K562 (cell line): ENCODE results near the gene ANKRD34A. TPM values are rescaled to one million over a fixed set of nuclear protein-coding genes. Genes with fewer than 3 reads are reported as not detected.
A peak's percentile ranks its signal among the peaks of the same experiment; 100 is the strongest.

Experiments used
- ATAC-seq: fragments of 200-7000 bp; cut with Tn5 transposase; 3 replicates; pipeline ENCODE4 v1.9.1; 2020; ENCODE audit warnings: moderate library complexity
- BruUV-seq: library from RNA; stranded (reverse); fragments of 400-500 nt; replicated peaks from 2 replicates; lab custom pipeline; 2021; lab: Mats Ljungman, UMichigan
- CTCF ChIA-PET: fragments of 300-600 bp; formaldehyde crosslinking; extraction: SDS; loops from one replicate; lab custom pipeline; 2021; ENCODE audit warnings: low intra/inter-chr PET ratio; lab: Yijun Ruan, JAX
- POLR2A ChIA-PET: fragments of 300-600, 350-650 bp; sonication (Branson Sonifier 250); formaldehyde crosslinking; extraction: SDS; loops from one replicate; lab custom pipeline; 2021; ENCODE audit warnings: antibody characterized with exemption, inconsistent platforms; lab: Yijun Ruan, JAX
- DNase-seq, 4 experiments: peaks; one replicate each; pipeline versions ENCODE4 v3.0.0 to v3.0.0-alpha.2; 2011 to 2018; ENCODE audit warnings: low spot score in 3 of 4, mixed read lengths in 3 of 4; ENCODE audit errors: extremely low read depth in 1 of 4
- FAIRE-seq: peaks from 2 replicates; lab custom pipeline; 2011; peaks lifted over from hg19 to GRCh38; lab: Jason Lieb, UNC
- H2AFZ ChIP-seq: 2 replicates; pipeline ENCODE4 v1.6.0; 2011; ENCODE audit warnings: low read depth, low read length, control low read depth, inconsistent platforms
- H3K27ac ChIP-seq: fragments of 200-600 bp; 3 replicates; pipeline ENCODE4 v1.8.0; 2011; ENCODE audit warnings: low read depth, mild to moderate bottlenecking, control low read depth, inconsistent platforms, low read length, moderate library complexity, mixed read lengths; ENCODE audit errors: extremely low read depth
- H3K27me3 ChIP-seq, 2 experiments: fragments of 300-600 bp in 1 of 2; 2 replicates in 1 of 2; 3 replicates in 1 of 2; pipeline versions ENCODE4 v1.6.0 to v1.8.0; 2011; ENCODE audit warnings: inconsistent platforms in 2 of 2, low read length in 2 of 2, mild to moderate bottlenecking in 1 of 2, mixed read lengths in 1 of 2, moderate library complexity in 1 of 2; ENCODE audit not compliant: control insufficient read depth in 2 of 2, insufficient read depth in 2 of 2
- H3K36me3 ChIP-seq: fragments of 300-600 bp; 3 replicates; pipeline ENCODE4 v1.8.0; 2011; ENCODE audit warnings: mild to moderate bottlenecking, low read length, inconsistent platforms; ENCODE audit not compliant: control insufficient read depth, insufficient read depth
- H3K4me1 ChIP-seq, 2 experiments: fragments of 200-600 bp in 1 of 2; replicated peaks in 1 of 2; 2 replicates in 1 of 2; 3 replicates in 1 of 2; pipeline versions ENCODE4 v1.5.1 to v1.8.0; 2011; ENCODE audit warnings: inconsistent platforms in 2 of 2, low read length in 2 of 2, mild to moderate bottlenecking in 1 of 2, mixed read lengths in 1 of 2, moderate library complexity in 1 of 2; ENCODE audit not compliant: control insufficient read depth in 2 of 2, insufficient read depth in 2 of 2
- H3K4me2 ChIP-seq: 2 replicates; pipeline ENCODE4 v1.6.1; 2011; ENCODE audit warnings: low read length, control low read depth, inconsistent platforms, mixed read lengths; ENCODE audit not compliant: insufficient read depth
- H3K4me3 ChIP-seq: fragments of 200-600 bp; sonication (generic), shearing (Covaris generic); 2 replicates; pipeline ENCODE4 v1.5.1; 2016; ENCODE audit warnings: control low read depth, inconsistent platforms
- H3K79me2 ChIP-seq: fragments of 200-600 bp; 3 replicates; pipeline ENCODE4 v1.8.0; 2011; ENCODE audit warnings: low read length, inconsistent platforms; ENCODE audit not compliant: control insufficient read depth, insufficient read depth
- H3K9ac ChIP-seq, 2 experiments: 2 replicates each; pipeline versions ENCODE4 v1.6.0 to v1.6.1; 2011; ENCODE audit warnings: low read depth in 2 of 2, low read length in 2 of 2, control low read depth in 1 of 2, inconsistent platforms in 1 of 2, mild to moderate bottlenecking in 1 of 2, mixed read lengths in 1 of 2; ENCODE audit not compliant: insufficient read depth in 1 of 2
- H3K9me1 ChIP-seq: one replicate; pipeline ENCODE4 v1.6.0; 2011; ENCODE audit warnings: inconsistent platforms, mild to moderate bottlenecking, low read length, moderate library complexity; ENCODE audit not compliant: control insufficient read depth, insufficient read depth
- H3K9me3 ChIP-seq: replicated peaks from 2 replicates; pipeline ENCODE4 v1.5.1; 2011; ENCODE audit warnings: low read depth, low read length, inconsistent platforms; ENCODE audit not compliant: control insufficient read depth, insufficient read depth
- H4K20me1 ChIP-seq: replicated peaks from 2 replicates; pipeline ENCODE4 v1.6.1; 2011; ENCODE audit warnings: low read length, inconsistent platforms, mixed read lengths; ENCODE audit not compliant: control insufficient read depth, insufficient read depth
- ATF4 ChIP-seq: fragments of 450-650 bp; formaldehyde crosslinking; IDR thresholded peaks from 2 replicates; pipeline ENCODE4 v1.4.0; 2022; ENCODE audit warnings: mild to moderate bottlenecking, moderate library complexity
- BCLAF1 ChIP-seq, 2 experiments: fragments of 450-650 bp in 1 of 2; IDR thresholded peaks; 2 replicates each; pipeline ENCODE4 v1.6.1; 2011 to 2017; ENCODE audit warnings: low read depth in 2 of 2, antibody characterized with exemption in 1 of 2, borderline replicate concordance in 1 of 2, low read length in 1 of 2, mild to moderate bottlenecking in 1 of 2, mixed read lengths in 1 of 2; ENCODE audit not compliant: control insufficient read depth in 1 of 2
- CBX3 ChIP-seq, 2 experiments: IDR thresholded peaks; 1 replicate in 1 of 2; 2 replicates in 1 of 2; pipeline ENCODE4 v1.6.1; 2012; ENCODE audit warnings: inconsistent platforms in 2 of 2, low read length in 2 of 2, borderline replicate concordance in 1 of 2, control low read depth in 1 of 2
- CCNT2 ChIP-seq: IDR thresholded peaks from 2 replicates; pipeline ENCODE4 v1.6.1; 2011; ENCODE audit warnings: borderline replicate concordance, low read depth, mild to moderate bottlenecking, moderate library complexity, mixed read lengths, low read length; ENCODE audit not compliant: insufficient read length; ENCODE audit errors: extremely low read depth
- HMG20B ChIP-seq: fragments of 250-450 bp; sonication (Bioruptor Pico); IDR thresholded peaks from 2 replicates; pipeline ENCODE4 v1.5.0; 2021; ENCODE audit warnings: mild to moderate bottlenecking
- ILF3 ChIP-seq: fragments of 450-650 bp; IDR thresholded peaks from 2 replicates; pipeline ENCODE4 v1.6.1; 2018; ENCODE audit warnings: antibody characterized with exemption, mild to moderate bottlenecking, moderate library complexity, borderline replicate concordance
- NFE2 ChIP-seq: IDR thresholded peaks from 2 replicates; pipeline ENCODE4 v1.6.1; 2014; ENCODE audit warnings: antibody characterized with exemption, low read depth
- NR1H2 ChIP-seq: sonication (generic); formaldehyde crosslinking; IDR thresholded peaks from 2 replicates; pipeline ENCODE4 v1.4.0; 2020; ENCODE audit warnings: mild to moderate bottlenecking, missing genetic modification reagents
- RAD21 ChIP-seq, 2 experiments: fragments of 250-450 bp in 1 of 2; fragments of 450-650 bp in 1 of 2; sonication (Bioruptor Pico) in 1 of 2; formaldehyde crosslinking in 1 of 2; IDR thresholded peaks in 1 of 2; conservative IDR thresholded peaks in 1 of 2; 2 replicates each; pipeline versions ENCODE4 v1.4.0 to v1.8.0; 2020 to 2022; ENCODE audit warnings: mild to moderate bottlenecking in 2 of 2, moderate library complexity in 1 of 2
- TAL1 ChIP-seq: fragments of 450-650 bp; IDR thresholded peaks from 2 replicates; pipeline ENCODE4 v1.6.1; 2016; ENCODE audit warnings: mild to moderate bottlenecking
- ZNF3 ChIP-seq: fragments of 250-450 bp; sonication (Bioruptor Pico); IDR thresholded peaks from 2 replicates; pipeline ENCODE4 v1.5.0; 2021; ENCODE audit warnings: mild to moderate bottlenecking, moderate library complexity
- whole genome bisulfite sequencing: fragments of 100-300 bp; shearing (Covaris generic); methylation state at CpG from one replicate; pipeline ENCODE4 v1.1.6; 2016; ENCODE audit warnings: low coverage, mixed read lengths; ENCODE audit not compliant: insufficient coverage; ENCODE audit errors: missing lambda C conversion rate; 5-methylcytosine and 5-hydroxymethylcytosine counted together
- in situ Hi-C: fragments of 300-500 bp; cut with MboI; formaldehyde crosslinking; loops from 4 replicates; pipeline ENCODE4 v1.15.0; 2018; ENCODE audit warnings: inconsistent platforms, mixed read lengths
- intact Hi-C: fragments of 100-400 bp; cut with micrococcal nuclease; formaldehyde crosslinking; loops from 2 replicates; pipeline ENCODE4 v1.14.2; 2022
- polyA plus RNA-seq, 8 experiments: library from polyadenylated mRNA; depleted of rRNA in 4 of 8; stranded (reverse) in 5 of 8; unstranded in 3 of 8; fragments of >200 nt; fragmentation: Nextera tagmentation in 2 of 8; fragmentation: Illumina TruSeq in 1 of 8; extraction: Ambion mirVana in 2 of 8; extraction: Trizol in 1 of 8; gene quantifications; 2 replicates each; pipeline versions ENCODE4 v1.2.1 to v1.2.3, GENCODE V29; 2011 to 2014; ENCODE audit warnings: inconsistent platforms in 1 of 8, missing spikeins in 1 of 8
- total RNA-seq, 7 experiments: library from RNA; depleted of rRNA in 6 of 7; stranded (reverse); fragments of >200 nt in 6 of 7; fragmentation: Illumina TruSeq in 2 of 7; extraction: Trizol in 2 of 7; gene quantifications; 2 replicates each; pipeline versions ENCODE4 v1.2.1 to v1.2.3, GENCODE V29; 2011 to 2021; ENCODE audit warnings: low replicate concordance in 1 of 7
- TF ChIP-seq, protein P1 (sequence below), 2 experiments: fragments of 450-650 bp; IDR thresholded peaks; 2 replicates each; pipeline ENCODE4 v1.6.1; 2016

Gene ANKRD34A
- total and polyA plus RNA-seq, 9 of the 15 experiments (the other 6 are each of a cell fraction or from before 2014, with no cell fraction given): 0.06 to 1.6 (median 0.43) TPM

DNA sequence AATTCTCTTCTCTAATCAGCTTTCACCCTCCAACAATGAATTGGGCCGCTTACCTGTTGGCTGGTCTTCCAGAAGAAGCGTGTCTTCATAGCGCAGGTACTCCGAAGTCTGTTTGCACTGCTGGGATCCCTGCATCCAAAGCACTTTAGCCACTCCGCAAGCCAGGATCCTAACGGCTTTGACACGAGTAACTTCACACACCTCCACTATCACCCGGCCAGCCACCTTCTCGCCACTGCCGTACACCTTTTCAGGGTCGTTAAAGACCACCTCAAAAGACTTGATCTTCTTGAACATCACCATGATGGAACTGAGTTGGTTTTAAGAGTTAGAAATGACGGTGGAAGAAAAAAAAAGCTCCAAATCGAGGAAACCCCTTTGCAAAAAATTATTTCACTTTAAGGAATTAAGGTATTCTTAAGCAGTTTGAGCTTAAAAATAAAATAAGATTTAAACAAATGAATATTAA, 31.6 kb upstream of the ANKRD34A start (continued):
- 0 out of 2 replicates have a peak, but pooled peaks have one; percentile 71 for TF ChIP-seq HMG20B

DNA sequence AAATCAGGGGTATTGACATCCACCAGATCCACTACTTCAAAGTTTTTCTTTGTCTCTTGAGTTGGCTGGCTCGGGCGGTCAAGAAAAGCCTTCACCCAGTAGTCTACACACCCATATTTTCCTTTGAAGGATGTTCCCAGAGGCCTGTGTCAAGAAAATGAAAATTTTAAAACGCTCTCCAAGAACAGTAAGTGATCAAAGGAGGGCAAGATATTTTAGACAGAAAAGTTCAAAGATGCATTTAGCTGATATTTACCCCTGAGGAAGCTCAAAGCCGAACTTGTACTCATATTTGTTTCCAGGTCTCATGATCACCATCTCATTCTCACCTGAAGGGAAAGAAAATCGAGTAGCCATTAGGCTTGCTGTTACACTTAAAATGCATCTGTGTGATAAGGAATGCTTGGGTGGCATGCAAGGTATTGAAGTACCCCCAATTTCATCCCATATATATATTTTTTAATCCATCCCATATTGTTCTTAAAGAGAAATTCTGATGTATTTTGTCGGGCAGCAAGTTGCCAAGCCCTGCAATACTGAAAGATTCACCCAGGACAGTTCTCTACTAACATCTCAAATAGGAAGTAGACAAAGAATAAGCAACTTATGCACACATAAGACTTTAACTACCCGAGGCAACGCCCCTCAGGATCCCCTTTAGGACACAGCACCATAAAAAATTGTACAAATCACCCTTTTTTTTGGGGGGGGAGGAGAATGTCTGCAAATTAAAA, 30.9 kb upstream of the ANKRD34A start:
- H3K36me3 ChIP-seq: peaks cover 44% of the 10 kb centered on the region
- in situ Hi-C loops: no loop called here
- H3K9ac ChIP-seq: peak overlapping the region; percentile 94 to 100
- H3K9me3 ChIP-seq: no peaks in the 10 kb centered on the region
- H3K79me2 ChIP-seq: peaks cover 71% of the 10 kb centered on the region
- H3K4me3 ChIP-seq: peak overlapping the region; percentile 85
- H3K27ac ChIP-seq: peak overlapping the region; percentile 99
- H3K4me1 ChIP-seq: peaks cover 14 to 31% of the 10 kb centered on the region in 2 experiments; a peak in 3 of 5 replicates
- TSS peak; percentile 42 for BruUV-seq
- H3K4me2 ChIP-seq: peak overlapping the region; percentile 97
- no peak for ATAC-seq
- H3K27me3 ChIP-seq: no peaks in the 10 kb centered on the region
- WGBS: 0% methylated on average over 8 of the region's 8 CpGs
- no peak for FAIRE-seq
- no peak overlapping the region for H2AFZ ChIP-seq
- DNase-seq: peak in 2 of 4 experiments; percentile 38 to 41
- CTCF ChIA-PET: no interaction called here
- intact Hi-C loops: no loop called here
- POLR2A ChIA-PET: interaction anchor here (1.0 to 14.0 kb wide), 6 partner anchors 11 to 68 kb away, joined by 4 to 320 read pairs (median 8); partner anchors contain the start of gene RBM8A
- peaks cover 44% of the 10 kb centered on the region for H4K20me1 ChIP-seq
- H3K9me1 ChIP-seq: peaks cover 3% of the 10 kb centered on the region
- TF ChIP-seq ATF4 (CRISPR knock-in tag): peak; percentile 7; the same call in 1 of the 2 replicates
- TF ChIP-seq NFE2: no peak
- TF ChIP-seq CBX3 (IDR thresholded peaks at IDR 0.05; ENCODE audit: borderline replicate concordance in 1 of 2, low read length in 2 of 2): no peak
- 0 out of 2 replicates have a peak, but pooled peaks have one; percentile 14 for TF ChIP-seq ZNF3 (CRISPR knock-in tag)
- TF ChIP-seq BCLAF1 (IDR thresholded peaks at IDR 0.05; ENCODE audit: borderline replicate concordance in 1 of 2, control insufficient read depth in 1 of 2, low read depth in 2 of 2, low read length in 1 of 2): 0 out of 4 replicates have a peak, but pooled peaks of 1 of the 2 experiments have one; percentile 24
- TF ChIP-seq, protein P1, sequence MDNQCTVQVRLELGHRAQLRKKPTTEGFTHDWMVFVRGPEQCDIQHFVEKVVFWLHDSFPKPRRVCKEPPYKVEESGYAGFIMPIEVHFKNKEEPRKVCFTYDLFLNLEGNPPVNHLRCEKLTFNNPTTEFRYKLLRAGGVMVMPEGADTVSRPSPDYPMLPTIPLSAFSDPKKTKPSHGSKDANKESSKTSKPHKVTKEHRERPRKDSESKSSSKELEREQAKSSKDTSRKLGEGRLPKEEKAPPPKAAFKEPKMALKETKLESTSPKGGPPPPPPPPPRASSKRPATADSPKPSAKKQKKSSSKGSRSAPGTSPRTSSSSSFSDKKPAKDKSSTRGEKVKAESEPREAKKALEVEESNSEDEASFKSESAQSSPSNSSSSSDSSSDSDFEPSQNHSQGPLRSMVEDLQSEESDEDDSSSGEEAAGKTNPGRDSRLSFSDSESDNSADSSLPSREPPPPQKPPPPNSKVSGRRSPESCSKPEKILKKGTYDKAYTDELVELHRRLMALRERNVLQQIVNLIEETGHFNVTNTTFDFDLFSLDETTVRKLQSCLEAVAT (IDR thresholded peaks at IDR 0.05): peak; percentile 13 to 59
- TF ChIP-seq TAL1: 0 out of 2 replicates have a peak, but pooled peaks have one; percentile 1
- TF ChIP-seq NR1H2: 0 out of 2 replicates have a peak, but pooled peaks have one; percentile 3
- peak; percentile 81; the same call in 1 of the 2 replicates for TF ChIP-seq ILF3
- peak; percentile 41 for TF ChIP-seq CCNT2
- TF ChIP-seq RAD21 (CRISPR knock-in tag; conservative IDR thresholded peaks at IDR 0.05 in 1 of 2, IDR thresholded peaks at IDR 0.05 in 1 of 2): 0 out of 4 replicates have a peak, but pooled peaks of 1 of the 2 experiments have one; percentile 6
